Brain microvascular endothelial cell (primary cell): Measurements from ENCODE around the gene FANCF.

Source experiments
- DNase-seq: peaks from one replicate; pipeline ENCODE4 v3.0.0-alpha.2; 2020
- H3K27ac ChIP-seq: fragments of 250-450 bp; sonication (Bioruptor Pico); 2 replicates; pipeline ENCODE4 v1.5.1; 2020; ENCODE audit warnings: mild to moderate bottlenecking, moderate library complexity
- H3K27me3 ChIP-seq: fragments of 250-450 bp; sonication (Bioruptor Pico); replicated peaks from 2 replicates; pipeline ENCODE4 v1.5.1; 2020; ENCODE audit warnings: mild to moderate bottlenecking
- H3K36me3 ChIP-seq: fragments of 250-450 bp; sonication (Bioruptor Pico); replicated peaks from 2 replicates; pipeline ENCODE4 v1.5.1; 2020; ENCODE audit warnings: mild to moderate bottlenecking
- H3K4me3 ChIP-seq: 2 replicates; pipeline ENCODE4 v1.5.1; 2011; ENCODE audit warnings: low read depth, mild to moderate bottlenecking, control low read depth, low read length, moderate library complexity
- CTCF ChIP-seq: IDR thresholded peaks from 2 replicates; pipeline ENCODE4 v1.5.1; 2011; ENCODE audit warnings: low read depth, mild to moderate bottlenecking, moderate library complexity, low read length, control low read depth, inconsistent platforms; ENCODE audit errors: missing control alignments
- in situ Hi-C: cut with HindIII; loops from 2 replicates; pipeline ENCODE4 v1.10.0; 2017; ENCODE audit warnings: low sequenced_read_pairs, low pct_ligation_motif_present

FANCF gene

GRCh38 chr11:22668005-22668796, 42.6 kb upstream of the FANCF start:
- Histone ChIP-seq H3K36me3 (no peaks in the 10 kb centered on the region), H3K4me3 (no peak overlapping the region), H3K27ac (no peak overlapping the region), H3K27me3 (peaks cover 17% of the 10 kb centered on the region)
- in situ Hi-C loops, result no loop called here
- no peak for TF ChIP-seq CTCF
- no peak for DNase-seq

- Histone ChIP-seq H3K4me3 (peak overlapping the region; percentile 50), H3K36me3 (no peaks in the 10 kb centered on the region)
These were observed 41.2 kb upstream of the FANCF start for GRCh38 chr11:22666688-22667439.

GRCh38 chr11:22666325-22666687, 40.7 kb upstream of the FANCF start, which contains the start of gene GAS2:
Gene GAS2, plus strand, starts transcription at chr11:22666611. Its CDS starts 8,259 bp downstream, at chr11:22674870.
- TF ChIP-seq CTCF, result no peak
- no peak for DNase-seq
- H3K27ac ChIP-seq, result no peak within 1 kb of the TSS
- no peaks in the 10 kb centered on the region for H3K36me3 ChIP-seq
- H3K4me3 ChIP-seq, result peak within 1 kb of the TSS; percentile 50
- peaks cover 17% of the 10 kb centered on the region for H3K27me3 ChIP-seq
- in situ Hi-C loops, result no loop called here

More at GRCh38 chr11:22666688-22667439, 41.2 kb upstream of the FANCF start:
- Histone ChIP-seq H3K27me3 (peaks cover 17% of the 10 kb centered on the region), H3K27ac (no peak overlapping the region)
- in situ Hi-C loops, result no loop called here
- peak; percentile 17 for TF ChIP-seq CTCF
- DNase-seq, result peak; percentile 20

GRCh38 chr11:22659783-22660182, 34.2 kb upstream of the FANCF start:
- no peak for TF ChIP-seq CTCF
- no peak for DNase-seq
- Histone ChIP-seq H3K4me3 (no peak overlapping the region), H3K36me3 (no peaks in the 10 kb centered on the region), H3K27ac (no peak overlapping the region), H3K27me3 (no peaks in the 10 kb centered on the region)
- in situ Hi-C loops, result no loop called here

GRCh38 chr11:22657101-22657694, 31.6 kb upstream of the FANCF start:
- H3K36me3 ChIP-seq, result no peaks in the 10 kb centered on the region
- no peak for TF ChIP-seq CTCF
- no peak overlapping the region for H3K27ac ChIP-seq
- no peak for DNase-seq
- no peaks in the 10 kb centered on the region for H3K27me3 ChIP-seq
- in situ Hi-C loops, result no loop called here
- H3K4me3 ChIP-seq, result no peak overlapping the region
